ENCODE results near the gene PKP1. TPM values are rescaled to one million over a fixed set of nuclear protein-coding genes. Genes with fewer than 3 reads are reported as not detected.

Gene PKP1
- total RNA-seq, 1 experiment from 2014 or later, result not detected

- intact Hi-C loops (cut with micrococcal nuclease; ENCODE audit: unreplicated experiment), result no loop called here
- no TSS peak for BruUV-seq (replicated peaks)
- ChIA-PET POLR2A (no interaction called here), CTCF (interaction anchor here (0.6 kb wide), 1 partner anchor 308 kb away, joined by 4 read pairs; no protein-coding TSS in a partner anchor)
- H3K27me3 Mint-ChIP-seq (ENCODE audit: insufficient read depth, unreplicated experiment), result peaks cover 15% of the 10 kb centered on the region
- Histone ChIP-seq H3K4me3 (ENCODE audit: low read depth, low read length) (no peak overlapping the region), H3K36me3 (ENCODE audit: control insufficient read depth, insufficient read depth, low read length) (no peaks in the 10 kb centered on the region), H3K27me3 (replicated peaks; ENCODE audit: control insufficient read depth, insufficient read depth, low read length) (peaks cover 2% of the 10 kb centered on the region; the same call in 1 of the 2 replicates), H3K4me1 (no peaks in the 10 kb centered on the region), H3K9me3 (no peaks in the 10 kb centered on the region)
- no peaks in the 10 kb centered on the region for H3K9me3 Mint-ChIP-seq (ENCODE audit: unreplicated experiment)
- TF ChIP-seq CTCF (IDR thresholded peaks at IDR 0.05; ENCODE audit: insufficient read depth in 1 of 2, low read depth in 1 of 2, low read length in 1 of 2, severe bottlenecking in 1 of 2, unreplicated experiment in 1 of 2), result no peak
- no peak for DNase-seq
- H3K36me3 Mint-ChIP-seq (ENCODE audit: insufficient read depth, unreplicated experiment), result no peaks in the 10 kb centered on the region
- H3K4me1 Mint-ChIP-seq (ENCODE audit: low read depth, unreplicated experiment), result no peaks in the 10 kb centered on the region
- no peak overlapping the region for H3K4me3 Mint-ChIP-seq (ENCODE audit: unreplicated experiment)
- H3K27ac Mint-ChIP-seq (ENCODE audit: unreplicated experiment), result no peak overlapping the region
Observed at GRCh38 chr1:201328576-201328975, 45.3 kb downstream of the PKP1 start.

- H3K9me3 ChIP-seq, result no peaks in the 10 kb centered on the region
- no peaks in the 10 kb centered on the region for H3K36me3 Mint-ChIP-seq (ENCODE audit: insufficient read depth, unreplicated experiment)
- no peaks in the 10 kb centered on the region; the same call in 1 of the 2 replicates for H3K27me3 ChIP-seq (replicated peaks; ENCODE audit: control insufficient read depth, insufficient read depth, low read length)
- no peak overlapping the region for H3K4me3 Mint-ChIP-seq (ENCODE audit: unreplicated experiment)
- no peak for DNase-seq
- TF ChIP-seq CTCF (IDR thresholded peaks at IDR 0.05; ENCODE audit: insufficient read depth in 1 of 2, low read depth in 1 of 2, low read length in 1 of 2, severe bottlenecking in 1 of 2, unreplicated experiment in 1 of 2), result no peak
- no peaks in the 10 kb centered on the region for H3K4me1 Mint-ChIP-seq (ENCODE audit: low read depth, unreplicated experiment)
- H3K27me3 Mint-ChIP-seq (ENCODE audit: insufficient read depth, unreplicated experiment), result peaks cover 15% of the 10 kb centered on the region
- POLR2A ChIA-PET, result interaction anchor here (0.6 kb wide), 1 partner anchor 64 kb away, joined by 8 read pairs; no protein-coding TSS in a partner anchor
- H3K4me3 ChIP-seq (ENCODE audit: low read depth, low read length), result no peak overlapping the region
- intact Hi-C loops (cut with micrococcal nuclease; ENCODE audit: unreplicated experiment), result no loop called here
- no peaks in the 10 kb centered on the region for H3K36me3 ChIP-seq (ENCODE audit: control insufficient read depth, insufficient read depth, low read length)
- no peaks in the 10 kb centered on the region for H3K9me3 Mint-ChIP-seq (ENCODE audit: unreplicated experiment)
- no peak overlapping the region for H3K27ac Mint-ChIP-seq (ENCODE audit: unreplicated experiment)
- H3K4me1 ChIP-seq, result no peaks in the 10 kb centered on the region
- no TSS peak for BruUV-seq (replicated peaks)
- CTCF ChIA-PET, result interaction anchor here (0.6 to 1.8 kb wide), 2 partner anchors 17 to 308 kb away, joined by 4 to 8 read pairs; no protein-coding TSS in a partner anchor
Observed at GRCh38 chr1:201329286-201329685, 46.0 kb downstream of the PKP1 start.

GRCh38 chr1:201329801-201330200 is 46.5 kb downstream of the PKP1 start:
- ChIA-PET POLR2A (interaction anchor here (0.6 kb wide), 1 partner anchor 64 kb away, joined by 8 read pairs; no protein-coding TSS in a partner anchor), CTCF (interaction anchor here (1.8 kb wide), 1 partner anchor 16 kb away, joined by 8 read pairs; no protein-coding TSS in a partner anchor)
- H3K9me3 Mint-ChIP-seq (ENCODE audit: unreplicated experiment), result no peaks in the 10 kb centered on the region
- no peak overlapping the region for H3K27ac Mint-ChIP-seq (ENCODE audit: unreplicated experiment)
- no peaks in the 10 kb centered on the region for H3K36me3 ChIP-seq (ENCODE audit: control insufficient read depth, insufficient read depth, low read length)
- H3K9me3 ChIP-seq, result no peaks in the 10 kb centered on the region
- no peaks in the 10 kb centered on the region; the same call in 1 of the 2 replicates for H3K27me3 ChIP-seq (replicated peaks; ENCODE audit: control insufficient read depth, insufficient read depth, low read length)
- no peak for TF ChIP-seq CTCF (IDR thresholded peaks at IDR 0.05; ENCODE audit: insufficient read depth in 1 of 2, low read depth in 1 of 2, low read length in 1 of 2, severe bottlenecking in 1 of 2, unreplicated experiment in 1 of 2)
- DNase-seq, result no peak
- no TSS peak for BruUV-seq (replicated peaks)
- no peaks in the 10 kb centered on the region for H3K4me1 ChIP-seq
- H3K36me3 Mint-ChIP-seq (ENCODE audit: insufficient read depth, unreplicated experiment), result no peaks in the 10 kb centered on the region
- H3K27me3 Mint-ChIP-seq (ENCODE audit: insufficient read depth, unreplicated experiment), result peaks cover 15% of the 10 kb centered on the region
- intact Hi-C loops (cut with micrococcal nuclease; ENCODE audit: unreplicated experiment), result no loop called here
- H3K4me3 Mint-ChIP-seq (ENCODE audit: unreplicated experiment), result no peak overlapping the region
- H3K4me1 Mint-ChIP-seq (ENCODE audit: low read depth, unreplicated experiment), result no peaks in the 10 kb centered on the region
- H3K4me3 ChIP-seq (ENCODE audit: low read depth, low read length), result no peak overlapping the region
